Measurements from ENCODE around the gene ZNF653. TPM values are rescaled to one million over a fixed set of nuclear protein-coding genes. Genes with fewer than 3 reads are reported as not detected.

ZNF653 gene
- total RNA-seq, 3 donors from 2014 or later (not counting 1 experiment from before 2014, with no cell fraction given): 9.9 to 15.4 (median 10.8) TPM

GRCh38 chr19:11453468-11454341 is 51.9 kb downstream of the ZNF653 start:
- no peaks in the 10 kb centered on the region for H3K27me3 ChIP-seq (ENCODE audit: control insufficient read depth, insufficient read depth, low read length)
- Mint-ChIP-seq H3K27me3 (ENCODE audit: low read depth in 2 of 2) (no peaks in the 10 kb centered on the region), H3K4me1 (no peaks in the 10 kb centered on the region), H3K4me3 (no peak overlapping the region), H3K27ac (no peak overlapping the region), H3K36me3 (no peaks in the 10 kb centered on the region), H3K9me3 (no peaks in the 10 kb centered on the region)
- DNase-seq (peak in 1 of 2 donors; percentile 47), ATAC-seq (no peak)
- H3K27ac ChIP-seq (ENCODE audit: low read length): no peak overlapping the region
- TF ChIP-seq CTCF (IDR thresholded peaks at IDR 0.05): no peak
- no peaks in the 10 kb centered on the region for H3K9me3 ChIP-seq (ENCODE audit: control insufficient read depth, insufficient read depth, low read length)
- peaks cover 10% of the 10 kb centered on the region for H3K36me3 ChIP-seq (ENCODE audit: control insufficient read depth, insufficient read depth, low read length)
- intact Hi-C loops (cut with micrococcal nuclease): no loop called here
- no peak overlapping the region for H3K4me3 ChIP-seq (ENCODE audit: low read length)
- H3K4me1 ChIP-seq (ENCODE audit: control insufficient read depth, insufficient read depth, low read length): no peaks in the 10 kb centered on the region
- 69% methylated on average over 19 of the region's 27 CpGs for WGBS (ENCODE audit: insufficient coverage)

- Histone ChIP-seq H3K4me3 (ENCODE audit: low read length) (no peak overlapping the region), H3K27ac (ENCODE audit: low read length) (no peak overlapping the region), H3K36me3 (ENCODE audit: control insufficient read depth, insufficient read depth, low read length) (peaks cover 19% of the 10 kb centered on the region), H3K27me3 (ENCODE audit: control insufficient read depth, insufficient read depth, low read length) (no peaks in the 10 kb centered on the region), H3K9me3 (ENCODE audit: control insufficient read depth, insufficient read depth, low read length) (no peaks in the 10 kb centered on the region), H3K4me1 (ENCODE audit: control insufficient read depth, insufficient read depth, low read length) (no peaks in the 10 kb centered on the region)
- ATAC-seq (no peak), DNase-seq (no peak)
- no peak for TF ChIP-seq CTCF (IDR thresholded peaks at IDR 0.05)
- intact Hi-C loops (cut with micrococcal nuclease): no loop called here
- H3K4me1 Mint-ChIP-seq: no peaks in the 10 kb centered on the region
- WGBS (ENCODE audit: insufficient coverage): 88% methylated on average over 33 of the region's 33 CpGs
- no peak overlapping the region for H3K4me3 Mint-ChIP-seq
- no peaks in the 10 kb centered on the region for H3K36me3 Mint-ChIP-seq
- no peaks in the 10 kb centered on the region for H3K27me3 Mint-ChIP-seq (ENCODE audit: low read depth in 2 of 2)
- no peaks in the 10 kb centered on the region for H3K9me3 Mint-ChIP-seq
- H3K27ac Mint-ChIP-seq: no peak overlapping the region
These were observed 52.9 kb downstream of the ZNF653 start for GRCh38 chr19:11452620-11453310.

GRCh38 chr19:11451871-11452619 is 53.6 kb downstream of the ZNF653 start:
- DNase-seq: no peak
- intact Hi-C loops (cut with micrococcal nuclease): no loop called here
- ATAC-seq: no peak
- 70% methylated on average over 19 of the region's 25 CpGs for WGBS (ENCODE audit: insufficient coverage)
- TF ChIP-seq CTCF (IDR thresholded peaks at IDR 0.05): no peak
- H3K27me3 Mint-ChIP-seq (ENCODE audit: low read depth in 2 of 2): no peaks in the 10 kb centered on the region
- Histone ChIP-seq H3K4me1 (ENCODE audit: control insufficient read depth, insufficient read depth, low read length) (no peaks in the 10 kb centered on the region), H3K36me3 (ENCODE audit: control insufficient read depth, insufficient read depth, low read length) (peaks cover 26% of the 10 kb centered on the region), H3K9me3 (ENCODE audit: control insufficient read depth, insufficient read depth, low read length) (no peaks in the 10 kb centered on the region), H3K4me3 (ENCODE audit: low read length) (no peak overlapping the region), H3K27ac (ENCODE audit: low read length) (no peak overlapping the region), H3K27me3 (ENCODE audit: control insufficient read depth, insufficient read depth, low read length) (no peaks in the 10 kb centered on the region)
- H3K4me3 Mint-ChIP-seq: no peak overlapping the region
- no peaks in the 10 kb centered on the region for H3K9me3 Mint-ChIP-seq
- H3K36me3 Mint-ChIP-seq: no peaks in the 10 kb centered on the region
- H3K4me1 Mint-ChIP-seq: no peaks in the 10 kb centered on the region
- H3K27ac Mint-ChIP-seq: no peak overlapping the region
